ENCODE measurements around the gene EXTL2. TPM values are rescaled to one million over a fixed set of nuclear protein-coding genes. Genes with fewer than 3 reads are reported as not detected.

The EXTL2 gene
- total RNA-seq, 2 experiments from 2014 or later = 1.4 to 2.4 TPM

DNA sequence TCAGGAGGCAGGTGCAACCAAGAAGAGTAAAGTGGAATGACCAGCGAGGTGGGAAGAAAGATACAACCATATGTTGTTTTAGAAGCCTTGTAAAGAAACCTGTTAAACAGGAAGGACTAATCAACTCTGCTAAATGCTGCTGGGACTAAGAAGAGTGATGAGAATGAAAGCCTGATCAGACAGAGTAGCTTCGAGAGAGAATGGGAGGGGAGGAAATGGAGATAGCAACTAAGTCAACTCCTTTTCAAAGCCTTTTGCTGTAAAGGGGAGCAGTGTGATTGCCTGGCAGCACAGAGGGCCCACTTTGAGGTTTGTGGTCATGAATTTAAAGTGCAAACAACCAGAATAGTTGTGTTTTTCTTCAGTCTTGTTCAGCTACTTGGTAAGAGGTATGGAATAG, 32.6 kb upstream of the EXTL2 start:
- Mint-ChIP-seq H3K4me3 (no peak overlapping the region), H3K36me3 (ENCODE audit: low read depth) (peaks cover 28% of the 10 kb centered on the region), H3K27me3 (no peaks in the 10 kb centered on the region), H3K9me3 (peaks cover 2% of the 10 kb centered on the region), H3K4me1 (peaks cover 54% of the 10 kb centered on the region), H3K27ac (no peak overlapping the region)
- ChIA-PET CTCF (interaction anchor here (0.6 to 2.8 kb wide), 8 partner anchors 8 to 431 kb away, joined by 3 to 13 read pairs (median 4); no protein-coding TSS in a partner anchor), POLR2A (interaction anchor here (0.6 to 7.8 kb wide), 11 partner anchors 15 to 361 kb away, joined by 3 to 90 read pairs (median 4); partner anchors contain the start of gene S1PR1)
- DNase-seq = peak; percentile 59

- no peak overlapping the region for H3K4me3 Mint-ChIP-seq
- peaks cover 24% of the 10 kb centered on the region for H3K36me3 Mint-ChIP-seq (ENCODE audit: low read depth)
- ChIA-PET CTCF (interaction anchor here (1.0 to 2.8 kb wide), 7 partner anchors 9 to 432 kb away, joined by 3 to 13 read pairs (median 3); no protein-coding TSS in a partner anchor), POLR2A (interaction anchor here (0.6 to 7.8 kb wide), 5 partner anchors 155 to 362 kb away, joined by 3 to 90 read pairs (median 5); partner anchors contain the start of gene S1PR1)
- peaks cover 2% of the 10 kb centered on the region for H3K9me3 Mint-ChIP-seq
- H3K27me3 Mint-ChIP-seq = no peaks in the 10 kb centered on the region
- no peak for DNase-seq
- H3K27ac Mint-ChIP-seq = peak overlapping the region; percentile 40
- H3K4me1 Mint-ChIP-seq = peaks cover 51% of the 10 kb centered on the region
These were observed 31.6 kb upstream of the EXTL2 start for GRCh38 chr1:100926240-100926639.

- POLR2A ChIA-PET = interaction anchor here (0.9 to 7.8 kb wide), 5 partner anchors 25 to 313 kb away, joined by 3 to 90 read pairs (median 5); partner anchors contain the start of genes DPH5 and S1PR1
- Mint-ChIP-seq H3K27me3 (no peaks in the 10 kb centered on the region), H3K27ac (peak overlapping the region; percentile 40), H3K36me3 (ENCODE audit: low read depth) (peaks cover 19% of the 10 kb centered on the region), H3K9me3 (peaks cover 2% of the 10 kb centered on the region), H3K4me3 (no peak overlapping the region), H3K4me1 (peaks cover 45% of the 10 kb centered on the region)
- CTCF ChIA-PET = interaction anchor here (0.7 to 4.9 kb wide), 4 partner anchors 99 to 384 kb away, joined by 3 to 47 read pairs (median 4); no protein-coding TSS in a partner anchor
- no peak for DNase-seq
These were observed 30.3 kb upstream of the EXTL2 start for GRCh38 chr1:100924991-100925390.

- Mint-ChIP-seq H3K4me1 (peaks cover 39% of the 10 kb centered on the region), H3K36me3 (ENCODE audit: low read depth) (peaks cover 14% of the 10 kb centered on the region), H3K27ac (no peak overlapping the region), H3K4me3 (no peak overlapping the region), H3K9me3 (peaks cover 2% of the 10 kb centered on the region), H3K27me3 (no peaks in the 10 kb centered on the region)
- ChIA-PET POLR2A (interaction anchor here (1.6 to 7.8 kb wide), 3 partner anchors 26 to 314 kb away, joined by 3 to 90 read pairs (median 10); partner anchors contain the start of gene S1PR1), CTCF (interaction anchor here (0.7 to 4.9 kb wide), 5 partner anchors 71 to 365 kb away, joined by 3 to 70 read pairs (median 3); no protein-coding TSS in a partner anchor)
- DNase-seq = no peak
These were observed 29.6 kb upstream of the EXTL2 start for GRCh38 chr1:100924212-100924611.

- DNase-seq = no peak
- H3K9me3 Mint-ChIP-seq = peaks cover 2% of the 10 kb centered on the region
- no peaks in the 10 kb centered on the region for H3K27me3 Mint-ChIP-seq
- H3K27ac Mint-ChIP-seq = no peak overlapping the region
- CTCF ChIA-PET = interaction anchor here (0.6 to 4.9 kb wide), 12 partner anchors 13 to 436 kb away, joined by 3 to 70 read pairs (median 4); partner anchors contain the start of gene DPH5
- POLR2A ChIA-PET = interaction anchor here (1.1 to 7.8 kb wide), 2 partner anchors 317 to 323 kb away, joined by 3 to 90 read pairs; partner anchors contain the start of gene S1PR1
- H3K36me3 Mint-ChIP-seq (ENCODE audit: low read depth) = peaks cover 35% of the 10 kb centered on the region
- no peak overlapping the region for H3K4me3 Mint-ChIP-seq
- peaks cover 32% of the 10 kb centered on the region for H3K4me1 Mint-ChIP-seq
These were observed 26.6 kb upstream of the EXTL2 start for GRCh38 chr1:100921110-100921706.

- no peaks in the 10 kb centered on the region for H3K9me3 Mint-ChIP-seq
- no peak overlapping the region for H3K4me3 Mint-ChIP-seq
- no peak for DNase-seq
- POLR2A ChIA-PET = interaction anchor here (1.4 kb wide), 1 partner anchor 9 kb away, joined by 3 read pairs; no protein-coding TSS in a partner anchor
- peaks cover 70% of the 10 kb centered on the region for H3K36me3 Mint-ChIP-seq (ENCODE audit: low read depth)
- peaks cover 12% of the 10 kb centered on the region for H3K4me1 Mint-ChIP-seq
- H3K27me3 Mint-ChIP-seq = no peaks in the 10 kb centered on the region
- CTCF ChIA-PET = no interaction called here
- H3K27ac Mint-ChIP-seq = no peak overlapping the region
These were observed 17.4 kb upstream of the EXTL2 start for GRCh38 chr1:100912019-100912418.

GRCh38 chr1:100909018-100909417, 14.4 kb upstream of the EXTL2 start:
- CTCF ChIA-PET = interaction anchor here (0.5 to 1.5 kb wide), 7 partner anchors 12 to 449 kb away, joined by 3 to 12 read pairs (median 3); partner anchors contain the start of gene SLC30A7
- no peaks in the 10 kb centered on the region for H3K27me3 Mint-ChIP-seq
- H3K27ac Mint-ChIP-seq = no peak overlapping the region
- H3K4me1 Mint-ChIP-seq = peaks cover 10% of the 10 kb centered on the region
- H3K4me3 Mint-ChIP-seq = no peak overlapping the region
- DNase-seq = no peak
- H3K36me3 Mint-ChIP-seq (ENCODE audit: low read depth) = peaks cover 78% of the 10 kb centered on the region
- H3K9me3 Mint-ChIP-seq = no peaks in the 10 kb centered on the region
- POLR2A ChIA-PET = interaction anchor here (0.5 to 1.1 kb wide), 4 partner anchors 12 to 329 kb away, joined by 3 to 4 read pairs (median 3); no protein-coding TSS in a partner anchor

DNA sequence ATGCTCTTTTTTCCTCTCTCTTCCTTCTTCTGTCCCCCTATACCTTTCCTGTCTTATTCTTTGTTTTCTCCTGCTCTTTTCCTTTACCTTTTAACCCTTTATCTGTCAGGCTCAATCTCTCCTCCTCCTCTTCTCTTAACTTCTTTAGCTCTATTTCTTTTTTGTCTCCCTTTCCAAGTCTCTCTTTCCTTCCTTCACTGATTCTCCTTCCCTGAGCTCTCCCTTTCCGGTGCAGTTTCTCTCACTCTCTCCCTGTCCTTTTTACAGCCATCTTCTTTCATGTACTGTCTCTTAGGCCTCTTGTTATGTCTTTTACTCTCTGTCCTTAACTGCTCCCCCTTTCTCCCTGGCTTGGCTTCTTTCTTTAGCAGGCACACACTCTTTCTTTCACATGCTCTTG, 13.2 kb upstream of the EXTL2 start:
- no peaks in the 10 kb centered on the region for H3K9me3 Mint-ChIP-seq
- DNase-seq = no peak
- peaks cover 10% of the 10 kb centered on the region for H3K4me1 Mint-ChIP-seq
- H3K27me3 Mint-ChIP-seq = no peaks in the 10 kb centered on the region
- POLR2A ChIA-PET = interaction anchor here (1.1 to 1.4 kb wide), 2 partner anchors 11 to 13 kb away, joined by 4 to 5 read pairs; partner anchors contain the start of gene EXTL2
- H3K27ac Mint-ChIP-seq = no peak overlapping the region
- H3K36me3 Mint-ChIP-seq (ENCODE audit: low read depth) = peaks cover 73% of the 10 kb centered on the region
- CTCF ChIA-PET = interaction anchor here (0.8 to 1.9 kb wide), 5 partner anchors 12 to 450 kb away, joined by 3 to 12 read pairs (median 4); partner anchors contain the start of gene SLC30A7
- no peak overlapping the region for H3K4me3 Mint-ChIP-seq

- Mint-ChIP-seq H3K27me3 (no peaks in the 10 kb centered on the region), H3K36me3 (ENCODE audit: low read depth) (peaks cover 71% of the 10 kb centered on the region)
These were observed 10.5 kb upstream of the EXTL2 start for GRCh38 chr1:100905181-100905580.

GRCh38 chr1:100904528-100904927, 9.9 kb upstream of the EXTL2 start:
- H3K9me3 Mint-ChIP-seq = no peaks in the 10 kb centered on the region
- peaks cover 74% of the 10 kb centered on the region for H3K36me3 Mint-ChIP-seq (ENCODE audit: low read depth)
- CTCF ChIA-PET = interaction anchor here (0.7 to 1.0 kb wide), 2 partner anchors 17 to 384 kb away, joined by 3 to 5 read pairs; no protein-coding TSS in a partner anchor
- H3K27me3 Mint-ChIP-seq = no peaks in the 10 kb centered on the region
- POLR2A ChIA-PET = interaction anchor here (0.6 to 3.5 kb wide), 4 partner anchors 9 to 334 kb away, joined by 3 to 18 read pairs (median 4); partner anchors contain the start of genes EXTL2 and SLC30A7
- no peak overlapping the region for H3K27ac Mint-ChIP-seq
- H3K4me3 Mint-ChIP-seq = no peak overlapping the region
- DNase-seq = no peak
- H3K4me1 Mint-ChIP-seq = peaks cover 20% of the 10 kb centered on the region

More at GRCh38 chr1:100905181-100905580, 10.5 kb upstream of the EXTL2 start:
- no peak for DNase-seq
- Mint-ChIP-seq H3K4me1 (peaks cover 16% of the 10 kb centered on the region), H3K4me3 (no peak overlapping the region), H3K9me3 (no peaks in the 10 kb centered on the region), H3K27ac (no peak overlapping the region)
- CTCF ChIA-PET = interaction anchor here (1.9 kb wide), 1 partner anchor 404 kb away, joined by 5 read pairs; no protein-coding TSS in a partner anchor
- POLR2A ChIA-PET = interaction anchor here (1.0 to 3.5 kb wide), 2 partner anchors 10 to 64 kb away, joined by 3 to 18 read pairs; partner anchors contain the start of genes EXTL2 and SLC30A7

DNA sequence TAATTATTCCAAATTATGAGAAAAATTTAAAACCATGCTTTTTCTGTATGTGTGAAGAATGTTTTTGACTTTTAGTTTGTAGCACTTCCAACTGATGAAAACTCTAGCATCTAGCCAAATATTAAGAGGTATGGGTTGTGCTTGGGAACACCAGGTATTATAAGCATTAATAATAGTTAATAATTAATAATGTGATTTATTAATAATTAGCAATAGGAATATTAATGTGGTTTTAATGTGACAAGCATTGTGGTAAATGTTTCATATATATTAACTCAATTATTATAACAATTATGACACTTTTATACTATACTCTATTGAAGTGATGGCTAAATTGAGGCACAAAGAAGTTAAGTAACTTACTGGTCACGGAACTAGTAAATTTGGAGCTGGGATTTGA, 9.1 kb upstream of the EXTL2 start:
- Mint-ChIP-seq H3K4me1 (peaks cover 26% of the 10 kb centered on the region), H3K4me3 (no peak overlapping the region), H3K36me3 (ENCODE audit: low read depth) (peaks cover 76% of the 10 kb centered on the region), H3K27ac (no peak overlapping the region), H3K27me3 (no peaks in the 10 kb centered on the region), H3K9me3 (no peaks in the 10 kb centered on the region)
- CTCF ChIA-PET = interaction anchor here (0.7 to 1.0 kb wide), 2 partner anchors 18 to 385 kb away, joined by 3 to 5 read pairs; no protein-coding TSS in a partner anchor
- POLR2A ChIA-PET = interaction anchor here (0.6 to 3.5 kb wide), 3 partner anchors 8 to 335 kb away, joined by 3 to 18 read pairs (median 4); partner anchors contain the start of genes EXTL2 and SLC30A7
- DNase-seq = no peak

DNA sequence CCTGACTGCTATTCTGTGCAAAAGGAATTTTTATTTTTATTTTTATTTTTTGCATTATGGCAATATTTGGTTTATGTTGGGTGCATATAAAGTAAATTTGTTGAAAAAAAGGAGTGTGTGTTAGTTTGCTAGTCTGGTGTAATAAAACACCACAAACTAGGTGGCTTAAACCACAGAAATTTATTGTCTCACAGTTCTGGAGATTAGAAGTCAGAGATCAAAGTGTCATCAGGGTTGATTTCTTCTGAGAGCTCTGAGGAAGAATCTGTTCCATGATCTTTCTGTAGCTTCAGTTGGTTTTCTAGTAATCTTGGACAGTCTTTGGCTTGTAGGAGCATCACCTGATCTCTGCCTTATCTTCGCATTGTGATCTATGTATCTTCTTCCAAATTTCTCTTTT, 7.7 kb upstream of the EXTL2 start:
- POLR2A ChIA-PET = interaction anchor here (0.8 to 1.5 kb wide), 2 partner anchors 9 to 387 kb away, joined by 3 read pairs; no protein-coding TSS in a partner anchor
- Mint-ChIP-seq H3K4me3 (no peak overlapping the region), H3K9me3 (no peaks in the 10 kb centered on the region), H3K36me3 (ENCODE audit: low read depth) (peaks cover 67% of the 10 kb centered on the region), H3K27me3 (no peaks in the 10 kb centered on the region), H3K27ac (no peak overlapping the region), H3K4me1 (peaks cover 31% of the 10 kb centered on the region)
- CTCF ChIA-PET = interaction anchor here (1.2 to 1.4 kb wide), 2 partner anchors 19 to 407 kb away, joined by 3 to 4 read pairs; no protein-coding TSS in a partner anchor
- DNase-seq = no peak

Data from activated CD4-positive, alpha-beta memory T cell treated with anti-CD3 and anti-CD28 coated beads, Interleukin-2, amount 10 ng/mL, durations not matched to agents 7 days and 5 days (primary cell).